Pancreas (tissue), 10 donors: Measurements from ENCODE around the gene ARMC10. TPM values are rescaled to one million over a fixed set of nuclear protein-coding genes. Genes with fewer than 3 reads are reported as not detected.
A peak's percentile ranks its signal among the peaks of the same experiment; 100 is the strongest.

ENCODE experiments used
- ATAC-seq, 4 donors: fragments of 200-7000 bp; cut with Tn5 transposase; one replicate each; pipeline versions ENCODE4 v1.8.0 to v1.9.1; 2020; ENCODE audit warnings: mild to moderate bottlenecking in 4 of 4, moderate library complexity in 4 of 4
- DNase-seq, 6 donors: peaks; one replicate each; pipeline ENCODE4 v3.0.0-alpha.2; 2020
- FAIRE-seq: peaks from 2 replicates; lab custom pipeline; 2012; peaks lifted over from hg19 to GRCh38; lab: Jason Lieb, UNC
- H3K27ac ChIP-seq, 4 donors: fragments of 200-600 bp; sonication (generic); 1 replicate in 3 of 4; 2 replicates in 1 of 4; pipeline versions ENCODE4 v1.5.0 to v1.8.0; 2020
- H3K27me3 ChIP-seq, 4 donors: fragments of 200-600 bp; one replicate each; pipeline ENCODE4 v1.8.0; 2021
- H3K36me3 ChIP-seq, 3 donors: fragments of 200-600 bp; sonication (generic) in 1 of 3; one replicate each; pipeline versions ENCODE4 v1.5.0 to v1.8.0; 2020 to 2021
- H3K4me1 ChIP-seq, 3 donors: fragments of 200-600 bp; one replicate each; pipeline ENCODE4 v1.8.0; 2021
- H3K4me3 ChIP-seq, 4 donors: fragments of 200-600 bp; sonication (generic) in 2 of 4; one replicate each; pipeline versions ENCODE4 v1.5.0 to v1.8.0; 2020 to 2021
- H3K9me3 ChIP-seq, 4 donors: fragments of 200-600 bp; one replicate each; pipeline ENCODE4 v1.8.0; 2021
- CTCF ChIP-seq, 4 donors: fragments of 200-600 bp; sonication (generic) in 3 of 4; IDR thresholded peaks; one replicate each; pipeline versions ENCODE4 v1.5.0 to v1.8.0; 2021; ENCODE audit warnings: antibody characterized with exemption in 4 of 4
- WGBS, 2 donors: extraction: QIAGEN DNeasy Blood & Tissue Kit; methylation state at CpG; one replicate each; pipeline ENCODE4 v1.1.7; 2013; 5-methylcytosine and 5-hydroxymethylcytosine counted together
- intact Hi-C, 3 donors: fragments of 100-400 bp; cut with DNase I; formaldehyde crosslinking; loops; one replicate each; pipeline versions ENCODE4 v1.11.1 to v1.14.2; 2022
- polyA plus RNA-seq, 2 donors: library from polyadenylated mRNA; stranded (reverse); fragments of 200-250 nt; gene quantifications; one replicate each; pipeline ENCODE4 v1.2.3, GENCODE V29; 2013
- total RNA-seq, 6 donors: library from RNA; stranded (reverse); fragmentation: NEBNext Ultra II Directional in 4 of 6; extraction: Animal tissue kit (Norgen Biotek cat#: 25700) in 4 of 6; gene quantifications; one replicate each; pipeline versions ENCODE4 v1.2.1 to v1.2.4, GENCODE V29; 2021 to 2023
- donor health status: healthy with polysubstance abuse.
- donor health status: DM: no; HTN: no; CAD: no; lungs with moderate emphysema.
- donor health status: DM: no; HTN: no; CAD: no.
- donor health status: control.
- donor health status: control.
- donor health status: Bipolar disorder and iron deficiency.
- donor health status: DM: yes; HTN: yes; CAD: no.
- donor health status: DM: no; HTN: no; CAD: no.
- donor health status: DM: no; HTN: no; CAD: no.
- donor health status: DM: yes; HTN: yes; CAD: no.

The ARMC10 gene
- total and polyA plus RNA-seq, 8 donors: 11.5 to 27.0 (median 20.1) TPM

GRCh38 chr7:103132995-103133688, 58.2 kb downstream of the ARMC10 start:
- intact Hi-C loops: no loop called here
- WGBS, 2 donors: 76 to 82% methylated on average over 9 of the region's 9 CpGs

GRCh38 chr7:103134836-103135554, 60.1 kb downstream of the ARMC10 start:
- H3K9me3 ChIP-seq: no peaks in the 10 kb centered on the region
- no peak for DNase-seq
- TF ChIP-seq CTCF (IDR thresholded peaks at IDR 0.05): no peak
- H3K36me3 ChIP-seq: no peaks in the 10 kb centered on the region
- no peaks in the 10 kb centered on the region for H3K27me3 ChIP-seq
- H3K27ac ChIP-seq: peak overlapping the region in 1 of 4 donors; percentile 12
- peaks cover 0 to 18% (median 16%) of the 10 kb centered on the region in 3 donors for H3K4me1 ChIP-seq
- peak in 1 of 4 donors; percentile 40 for ATAC-seq
- intact Hi-C loops: no loop called here
- no peak for FAIRE-seq
- no peak overlapping the region for H3K4me3 ChIP-seq
- WGBS, 2 donors: 55% methylated on average over 3 of the region's 3 CpGs

More at GRCh38 chr7:103132995-103133688, 58.2 kb downstream of the ARMC10 start:
- TF ChIP-seq CTCF (IDR thresholded peaks at IDR 0.05): no peak
- no peaks in the 10 kb centered on the region for H3K27me3 ChIP-seq
- FAIRE-seq (no peak), ATAC-seq (no peak), DNase-seq (no peak)
- no peak overlapping the region for H3K4me3 ChIP-seq
- no peak overlapping the region for H3K27ac ChIP-seq
- H3K36me3 ChIP-seq: peaks cover 0 to under 1% (median 0%) of the 10 kb centered on the region in 3 donors
- peaks cover 0 to 27% (median 20%) of the 10 kb centered on the region in 3 donors for H3K4me1 ChIP-seq
- no peaks in the 10 kb centered on the region for H3K9me3 ChIP-seq

GRCh38 chr7:103140061-103140460, 65.1 kb downstream of the ARMC10 start:
- Histone ChIP-seq H3K27ac (no peak overlapping the region), H3K9me3 (no peaks in the 10 kb centered on the region), H3K27me3 (no peaks in the 10 kb centered on the region), H3K36me3 (no peaks in the 10 kb centered on the region), H3K4me1 (peaks cover 0 to 11% (median 7%) of the 10 kb centered on the region in 3 donors), H3K4me3 (no peak overlapping the region)
- no peak for ATAC-seq
- TF ChIP-seq CTCF (IDR thresholded peaks at IDR 0.05): no peak
- FAIRE-seq: no peak
- no peak for DNase-seq
- 94% methylated on average over 2 of the region's 2 CpGs; no CpG with 5 or more reads in 1 of the 2 donors for WGBS, 2 donors
- intact Hi-C loops: no loop called here

DNA sequence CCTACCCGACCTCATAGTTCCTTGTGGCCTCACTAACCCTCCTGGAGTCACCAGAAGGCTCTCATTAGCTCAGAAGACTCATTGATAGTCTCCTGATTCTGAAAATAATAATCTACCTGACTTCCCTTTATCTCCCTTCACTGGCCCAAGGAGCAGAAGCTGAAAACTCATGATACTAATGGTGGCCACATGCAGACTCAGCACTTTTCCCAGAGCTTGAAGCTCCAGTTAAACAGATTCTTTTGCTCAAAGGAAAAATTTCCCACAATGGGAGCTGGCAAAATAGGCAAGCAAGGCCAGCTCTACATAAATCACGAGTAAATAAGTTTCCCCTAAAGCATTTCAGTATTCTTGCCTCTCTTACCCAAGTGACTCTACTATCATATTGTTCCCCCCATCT, 65.7 kb downstream of the ARMC10 start:
- Histone ChIP-seq H3K4me3 (no peak overlapping the region), H3K36me3 (no peaks in the 10 kb centered on the region), H3K27ac (no peak overlapping the region), H3K9me3 (no peaks in the 10 kb centered on the region), H3K4me1 (peaks cover 0 to 6% (median under 1%) of the 10 kb centered on the region in 3 donors), H3K27me3 (no peaks in the 10 kb centered on the region)
- DNase-seq: no peak
- 85 to 95% methylated on average over 2 of the region's 2 CpGs for WGBS, 2 donors
- intact Hi-C loops: no loop called here
- FAIRE-seq: no peak
- no peak for ATAC-seq
- no peak for TF ChIP-seq CTCF (IDR thresholded peaks at IDR 0.05)
